NT2/D1 (cell line): Measurements from ENCODE around the gene PSAP.
A peak's percentile ranks its signal among the peaks of the same experiment; 100 is the strongest.
"Not testable (repeated sequence)": the region's sequence is repeated elsewhere in the genome, so short reads cannot be mapped to it uniquely, and the experiment has no call there.

Experiments used
- DNase-seq: peaks from one replicate; pipeline ENCODE4 v3.0.0-alpha.2; 2011; ENCODE audit warnings: low read depth, low spot score
- H3K27me3 ChIP-seq: 2 replicates; pipeline ENCODE4 v1.6.0; 2011; ENCODE audit warnings: mild to moderate bottlenecking; ENCODE audit not compliant: insufficient read length, insufficient read depth
- H3K36me3 ChIP-seq: 2 replicates; pipeline ENCODE4 v1.6.1; 2011; ENCODE audit warnings: mild to moderate bottlenecking, low read length, mixed read lengths; ENCODE audit not compliant: insufficient read depth, insufficient read length
- H3K4me1 ChIP-seq: 2 replicates; pipeline ENCODE4 v1.5.1; 2011; ENCODE audit not compliant: insufficient read depth, insufficient read length
- H3K4me3 ChIP-seq: 2 replicates; pipeline ENCODE4 v1.5.1; 2011; ENCODE audit warnings: low read depth; ENCODE audit not compliant: insufficient read length
- H3K9ac ChIP-seq: 2 replicates; pipeline ENCODE4 v1.6.0; 2011; ENCODE audit warnings: low read depth; ENCODE audit not compliant: insufficient read length
- H3K9me3 ChIP-seq: 2 replicates; pipeline ENCODE4 v1.5.1; 2011; ENCODE audit warnings: mild to moderate bottlenecking, low read length; ENCODE audit not compliant: insufficient read depth
- SUZ12 ChIP-seq: IDR thresholded peaks from 2 replicates; pipeline ENCODE4 v1.6.1; 2011; ENCODE audit not compliant: insufficient read length, insufficient read depth; ENCODE audit errors: extremely low read depth
- YY1 ChIP-seq: IDR thresholded peaks from 2 replicates; pipeline ENCODE4 v1.6.1; 2011; ENCODE audit not compliant: insufficient read length, insufficient read depth
- ZNF274 ChIP-seq: IDR thresholded peaks from 2 replicates; pipeline ENCODE4 v1.6.1; 2011; ENCODE audit warnings: mild to moderate bottlenecking, low read depth, low read length

The PSAP gene

DNA sequence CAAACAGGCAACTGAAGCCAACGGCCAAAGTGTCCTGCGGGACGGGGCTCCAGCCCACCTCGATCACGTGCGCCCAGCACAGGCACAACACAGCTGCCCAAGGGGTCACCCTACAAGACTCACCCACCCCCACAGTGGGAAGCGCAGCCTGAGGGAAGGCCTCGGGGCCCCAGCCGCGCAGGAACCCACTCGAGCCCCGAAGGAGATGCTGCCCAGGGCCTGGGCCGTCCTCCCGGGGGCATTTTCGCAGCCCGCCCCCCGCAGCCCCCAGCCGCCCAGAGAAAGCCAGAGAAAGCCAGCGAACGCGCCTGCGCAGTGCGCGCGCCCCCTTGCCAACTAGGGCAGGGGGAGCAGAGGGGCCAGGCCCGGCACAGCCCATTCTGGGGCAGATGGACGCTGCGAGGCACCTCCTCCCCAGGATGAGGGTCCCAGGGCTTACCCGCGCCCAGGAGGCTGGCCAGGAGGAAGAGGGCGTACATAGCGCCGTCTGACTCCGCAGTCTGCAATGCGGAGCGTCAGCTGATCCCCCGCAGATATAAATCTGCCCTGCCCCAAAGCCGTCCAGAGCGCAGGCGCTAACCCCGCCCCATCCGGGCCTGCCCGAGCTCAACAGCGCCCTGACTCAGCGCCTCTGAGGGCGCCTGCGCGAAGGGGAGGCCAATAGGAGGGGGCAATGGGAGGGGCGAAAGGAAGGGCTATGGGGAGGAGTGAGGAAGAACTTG lies at the start of gene PSAP:
Gene PSAP, minus strand, starts transcription at position 509 of the 722 bp plus-strand sequence. Its CDS starts 30 bp downstream, at position 479.
- Histone ChIP-seq H3K9me3 (no peaks in the 10 kb centered on the region), H3K4me1 (peaks cover 3% of the 10 kb centered on the region), H3K36me3 (peaks cover 9% of the 10 kb centered on the region), H3K9ac (peak within 1 kb of the TSS; percentile 95), H3K27me3 (no peaks in the 10 kb centered on the region), H3K4me3 (peak within 1 kb of the TSS; percentile 94)
- DNase-seq = peak; percentile 94
- TF ChIP-seq YY1 = no peak
- TF ChIP-seq SUZ12 = no peak
- TF ChIP-seq ZNF274 = no peak

DNA sequence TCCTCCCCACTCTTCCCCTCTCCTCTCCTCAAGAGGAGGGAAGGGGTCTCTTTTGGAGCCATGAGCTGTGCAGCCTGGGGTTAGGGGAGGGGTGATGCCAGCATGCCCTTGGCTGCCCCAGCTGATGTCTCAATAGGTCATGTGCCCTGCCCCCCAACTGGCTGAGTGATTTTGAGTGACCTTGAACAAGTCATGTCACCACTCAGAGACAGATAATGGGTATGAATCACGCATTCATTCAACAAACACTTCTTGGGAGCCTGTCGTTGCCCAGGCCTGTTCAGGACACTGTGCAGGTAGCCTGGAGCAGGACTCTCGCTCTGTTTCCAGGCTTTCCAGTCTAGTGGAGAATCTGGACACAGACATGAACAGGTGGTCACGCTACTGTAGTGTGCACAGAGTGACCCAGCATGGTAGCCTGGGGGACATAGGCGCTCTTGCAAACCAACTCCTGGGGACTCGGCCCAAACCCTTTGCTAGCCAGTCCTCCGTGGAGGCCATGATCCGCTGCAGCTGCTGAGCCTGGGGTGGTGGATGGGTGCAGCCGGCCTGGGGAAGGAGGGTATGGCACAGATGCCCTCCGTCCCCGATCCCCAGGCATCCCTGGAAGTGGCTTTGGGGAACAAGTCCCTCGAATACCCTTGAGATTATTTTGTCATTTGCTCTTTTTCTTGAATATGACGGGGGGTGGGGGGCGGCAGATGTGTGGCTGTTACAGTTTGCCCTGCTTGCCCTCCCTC lies 49.6 kb upstream of the PSAP start:
- no peak overlapping the region for H3K9ac ChIP-seq
- H3K4me1 ChIP-seq = no peaks in the 10 kb centered on the region
- TF ChIP-seq ZNF274 = no peak
- TF ChIP-seq YY1 = no peak
- H3K27me3 ChIP-seq = no peaks in the 10 kb centered on the region
- H3K4me3 ChIP-seq = no peak overlapping the region
- no peaks in the 10 kb centered on the region for H3K36me3 ChIP-seq
- DNase-seq = no peak
- no peaks in the 10 kb centered on the region for H3K9me3 ChIP-seq

DNA sequence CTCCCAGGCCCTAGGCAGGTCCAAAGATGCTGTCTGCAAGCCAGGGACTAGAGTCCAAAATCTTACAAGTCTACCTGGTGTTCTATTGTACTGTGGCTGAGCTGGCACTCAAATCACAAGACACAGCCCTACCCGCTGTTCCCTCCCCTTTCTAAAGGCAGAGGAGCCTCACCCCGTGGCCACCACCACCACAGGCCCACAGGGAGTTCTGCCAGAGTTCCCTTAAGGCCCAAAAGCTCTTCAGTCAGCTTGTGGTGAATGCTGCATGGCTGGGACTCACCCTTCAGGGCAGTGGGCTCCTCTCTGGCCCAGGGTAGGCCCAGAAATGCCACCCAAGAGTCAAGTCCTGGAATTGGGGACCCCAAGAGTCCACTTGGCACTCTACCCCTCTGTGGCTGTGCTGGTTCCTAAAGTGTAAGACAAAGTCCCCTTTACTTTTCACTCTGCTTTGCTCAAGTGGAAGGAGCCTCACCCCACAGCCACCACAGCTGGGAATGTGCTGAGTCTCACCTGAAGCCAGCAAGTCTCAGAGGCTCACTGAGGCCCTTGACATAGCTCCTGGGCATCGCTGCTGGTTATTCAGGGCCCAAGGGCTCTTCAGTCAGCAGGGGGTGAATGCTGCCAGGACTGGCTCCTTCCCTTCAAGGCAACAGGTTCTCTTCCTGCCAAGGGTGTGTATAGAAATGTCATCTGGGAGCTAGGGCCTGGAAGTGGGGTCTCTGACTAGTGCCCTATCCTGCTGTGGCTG lies 48.8 kb upstream of the PSAP start:
- no peaks in the 10 kb centered on the region for H3K36me3 ChIP-seq
- H3K9ac ChIP-seq = no peak overlapping the region
- no peak overlapping the region for H3K4me3 ChIP-seq
- H3K27me3 ChIP-seq = no peaks in the 10 kb centered on the region
- H3K9me3 ChIP-seq = no peaks in the 10 kb centered on the region
- DNase-seq = no peak
- H3K4me1 ChIP-seq = no peaks in the 10 kb centered on the region
- TF ChIP-seq ZNF274 (no peak), SUZ12 (no peak), YY1 (no peak)

DNA sequence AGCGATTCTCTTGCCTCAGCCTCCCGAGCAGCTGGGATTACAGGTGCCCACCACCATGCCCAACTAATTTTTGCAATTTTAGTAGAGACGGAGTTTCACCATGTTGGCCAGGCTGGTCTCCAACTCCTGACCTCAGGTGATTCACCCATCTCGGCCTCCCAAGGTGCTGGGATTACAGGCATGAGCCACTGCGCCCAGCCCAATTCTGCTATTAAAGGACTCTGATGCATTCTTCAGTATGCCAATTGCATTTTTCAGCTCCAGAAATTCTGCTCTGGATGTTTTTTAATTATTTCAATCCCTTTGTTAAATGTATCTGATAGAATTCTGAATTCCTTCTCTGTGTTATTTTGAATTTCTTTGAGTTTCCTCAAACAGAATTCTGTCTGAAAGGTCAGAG lies 47.3 kb upstream of the PSAP start:
- not testable (repeated sequence) for H3K4me1 ChIP-seq, H3K36me3 ChIP-seq, H3K9ac ChIP-seq, H3K9me3 ChIP-seq, H3K27me3 ChIP-seq, H3K4me3 ChIP-seq, DNase-seq

DNA sequence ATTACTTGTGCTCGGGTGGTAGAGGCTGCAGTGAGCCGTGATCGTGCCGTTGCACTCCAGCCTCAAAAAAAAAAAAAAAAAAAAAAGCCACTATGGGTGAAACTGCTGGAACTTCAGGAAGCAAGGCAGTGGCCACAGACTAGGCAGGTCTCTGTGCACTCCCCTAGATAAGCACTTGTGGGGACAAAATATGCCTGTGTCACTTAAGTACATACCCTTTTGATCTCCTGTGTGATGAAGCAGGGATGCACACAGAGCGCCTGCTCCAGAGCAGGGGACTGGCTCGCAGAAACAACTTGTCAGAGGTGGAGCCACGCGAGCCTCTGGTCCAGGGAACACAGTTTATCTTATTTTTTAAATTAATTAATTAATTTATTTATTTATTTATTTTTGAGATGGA lies 42.9 kb upstream of the PSAP start:
- Histone ChIP-seq H3K9ac (no peak overlapping the region), H3K9me3 (no peaks in the 10 kb centered on the region), H3K27me3 (peaks cover 18% of the 10 kb centered on the region), H3K4me1 (no peaks in the 10 kb centered on the region), H3K4me3 (no peak overlapping the region), H3K36me3 (no peaks in the 10 kb centered on the region)
- TF ChIP-seq ZNF274 (no peak), YY1 (no peak), SUZ12 (no peak)
- DNase-seq = no peak

DNA sequence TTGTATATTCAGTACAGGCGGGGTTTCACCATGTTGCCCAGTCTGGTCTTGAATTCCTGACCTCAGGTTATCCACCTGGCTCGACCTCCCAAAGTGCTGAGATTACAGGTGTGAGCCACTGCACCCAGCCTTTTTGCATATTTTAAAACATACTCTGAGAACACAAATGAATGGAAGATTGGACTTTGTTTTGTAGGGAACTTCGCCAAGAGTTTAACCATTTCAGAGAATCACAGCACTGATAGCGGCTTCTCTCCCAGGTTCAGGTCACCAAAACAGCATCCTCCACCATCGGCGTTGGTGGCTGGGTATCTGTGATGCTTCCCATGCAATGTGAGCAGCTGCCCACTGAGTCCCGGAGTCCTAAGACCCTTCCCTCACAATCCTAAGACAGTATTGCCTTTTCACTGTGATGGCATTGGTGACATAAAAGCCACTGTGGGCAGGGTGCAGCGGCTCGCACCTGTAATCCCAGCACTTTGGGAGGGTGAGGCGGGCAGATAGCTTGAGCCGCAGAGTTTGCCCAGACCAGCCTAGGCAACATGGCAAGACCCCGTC lies 42.3 kb upstream of the PSAP start:
- TF ChIP-seq ZNF274 = no peak
- no peak for TF ChIP-seq SUZ12
- TF ChIP-seq YY1 = no peak
- no peak overlapping the region for H3K9ac ChIP-seq
- no peaks in the 10 kb centered on the region for H3K9me3 ChIP-seq
- no peaks in the 10 kb centered on the region for H3K36me3 ChIP-seq
- no peaks in the 10 kb centered on the region for H3K4me1 ChIP-seq
- no peak for DNase-seq
- H3K27me3 ChIP-seq = peaks cover 24% of the 10 kb centered on the region
- H3K4me3 ChIP-seq = no peak overlapping the region

DNA sequence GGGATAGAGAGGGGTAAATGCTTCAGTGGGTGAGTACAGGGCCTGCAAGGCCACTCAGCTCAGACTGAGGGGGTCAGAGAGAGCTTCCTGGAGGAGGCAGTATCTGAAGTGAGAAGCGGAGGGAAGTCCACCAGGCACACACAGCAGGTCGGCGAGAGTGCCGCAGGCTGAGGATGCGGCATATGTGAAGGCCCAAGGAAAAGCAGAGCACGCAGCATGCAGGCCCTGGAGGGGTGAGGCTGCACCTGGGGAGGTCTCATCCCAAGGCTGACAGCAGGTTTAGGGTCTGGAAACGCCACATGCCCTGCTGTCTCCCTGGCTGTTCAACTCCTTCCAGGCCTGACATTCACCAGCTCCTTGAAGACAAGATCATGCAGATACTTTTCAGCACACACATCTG lies 40.4 kb upstream of the PSAP start:
- no peak overlapping the region for H3K9ac ChIP-seq
- H3K9me3 ChIP-seq = no peaks in the 10 kb centered on the region
- H3K27me3 ChIP-seq = peaks cover 31% of the 10 kb centered on the region
- H3K36me3 ChIP-seq = no peaks in the 10 kb centered on the region
- TF ChIP-seq ZNF274 = no peak
- no peak for DNase-seq
- H3K4me1 ChIP-seq = no peaks in the 10 kb centered on the region
- H3K4me3 ChIP-seq = no peak overlapping the region
